Hematopoietic multipotent progenitor cell treated with erythropoietin and hydrocortisone succinate and interleukin-3 and kit ligand, for 17 days (in vitro differentiated cells): Measurements from ENCODE around the gene UXS1.

Experiments
- DNase-seq: peaks from one replicate; pipeline ENCODE4 v3.0.0-alpha.2; 2015; ENCODE audit warnings: low spot score

UXS1 gene

DNA sequence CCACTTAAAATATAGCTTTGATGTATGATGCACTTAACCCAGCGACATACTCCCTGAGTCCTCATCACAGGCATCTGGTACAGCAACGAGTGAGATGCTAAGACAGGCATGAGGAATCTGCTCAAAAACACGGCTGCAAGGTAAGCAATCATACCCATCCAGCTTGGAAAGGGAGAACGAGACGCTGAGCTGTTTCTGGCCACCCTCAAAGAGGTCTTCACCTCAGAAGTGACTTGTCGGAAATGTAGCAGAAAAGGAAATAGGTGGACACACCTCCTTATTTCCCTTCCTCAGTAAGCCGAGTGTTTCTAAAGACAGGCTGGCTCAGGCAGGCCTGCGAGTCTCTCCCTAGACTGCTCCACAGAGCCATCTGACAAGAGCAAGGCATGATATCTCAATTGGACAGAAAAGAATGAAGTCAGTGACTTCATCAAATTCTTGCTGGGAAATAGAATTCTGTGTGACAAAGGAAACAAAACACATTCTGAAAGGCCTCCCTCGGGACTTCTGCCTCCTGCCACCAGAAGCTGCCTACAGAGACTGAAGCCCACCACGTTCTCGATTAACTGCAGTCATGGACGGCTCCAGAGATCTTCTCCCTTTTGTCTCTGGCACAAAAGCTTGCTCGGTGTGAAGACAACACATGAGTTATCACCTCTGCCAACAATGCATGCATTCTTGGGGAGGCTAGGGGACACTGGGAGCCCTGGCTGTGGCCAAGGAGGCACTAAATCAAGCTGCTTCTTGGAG lies 84.3 kb downstream of the UXS1 start:
- DNase-seq = no peak

DNA sequence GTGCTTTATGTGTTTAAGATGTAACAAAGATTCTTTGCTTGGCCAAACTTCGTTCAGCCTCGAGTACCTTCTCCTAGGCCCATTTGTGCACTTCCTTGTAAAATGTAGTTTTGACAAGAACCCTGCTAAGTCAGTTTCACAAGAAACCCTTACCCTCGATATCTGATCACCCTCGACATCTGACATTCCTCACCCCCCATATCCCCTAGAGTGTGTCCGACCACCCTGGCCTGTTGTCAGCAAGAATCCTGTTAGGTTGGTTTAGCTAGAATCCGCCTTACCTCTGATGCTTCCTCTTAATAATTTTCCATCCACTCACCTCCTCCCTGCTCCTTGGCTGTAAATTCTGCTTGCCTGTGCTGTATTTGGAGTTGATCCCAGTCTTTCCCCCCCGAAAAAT lies 85.3 kb downstream of the UXS1 start:
- DNase-seq = no peak

GRCh38 chr2:106108351-106108750 lies 85.8 kb downstream of the UXS1 start:
- DNase-seq = no peak

DNA sequence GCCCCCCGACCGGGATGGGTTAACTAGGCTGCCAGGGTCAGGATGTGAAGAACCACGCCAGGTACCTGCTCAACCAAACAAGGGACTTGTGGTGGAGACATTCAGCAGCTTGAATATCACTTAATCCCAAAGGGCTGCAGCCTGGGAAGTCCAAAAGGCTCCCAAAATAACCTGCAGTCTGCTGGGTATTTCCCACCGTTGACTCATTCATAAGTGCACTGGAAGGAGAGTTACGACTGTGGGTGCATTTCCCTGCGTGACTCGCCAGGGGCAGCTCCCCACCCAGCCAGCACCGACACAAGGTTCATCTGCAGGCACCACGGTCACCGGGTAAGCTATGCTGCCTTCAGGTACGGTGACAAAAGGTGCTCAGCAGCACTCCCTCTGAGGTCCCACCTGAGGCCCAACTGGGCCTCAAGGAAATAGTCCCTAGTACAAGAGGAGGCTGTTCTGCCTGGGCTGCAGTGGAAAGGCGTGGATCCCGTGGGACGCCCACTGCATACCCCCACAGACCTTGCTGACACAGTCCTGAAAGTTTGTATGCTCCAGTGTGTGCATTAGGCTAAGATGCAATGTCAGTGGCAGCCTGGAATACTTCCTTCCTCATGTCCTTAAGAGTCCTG lies 86.5 kb downstream of the UXS1 start:
- no peak for DNase-seq

DNA sequence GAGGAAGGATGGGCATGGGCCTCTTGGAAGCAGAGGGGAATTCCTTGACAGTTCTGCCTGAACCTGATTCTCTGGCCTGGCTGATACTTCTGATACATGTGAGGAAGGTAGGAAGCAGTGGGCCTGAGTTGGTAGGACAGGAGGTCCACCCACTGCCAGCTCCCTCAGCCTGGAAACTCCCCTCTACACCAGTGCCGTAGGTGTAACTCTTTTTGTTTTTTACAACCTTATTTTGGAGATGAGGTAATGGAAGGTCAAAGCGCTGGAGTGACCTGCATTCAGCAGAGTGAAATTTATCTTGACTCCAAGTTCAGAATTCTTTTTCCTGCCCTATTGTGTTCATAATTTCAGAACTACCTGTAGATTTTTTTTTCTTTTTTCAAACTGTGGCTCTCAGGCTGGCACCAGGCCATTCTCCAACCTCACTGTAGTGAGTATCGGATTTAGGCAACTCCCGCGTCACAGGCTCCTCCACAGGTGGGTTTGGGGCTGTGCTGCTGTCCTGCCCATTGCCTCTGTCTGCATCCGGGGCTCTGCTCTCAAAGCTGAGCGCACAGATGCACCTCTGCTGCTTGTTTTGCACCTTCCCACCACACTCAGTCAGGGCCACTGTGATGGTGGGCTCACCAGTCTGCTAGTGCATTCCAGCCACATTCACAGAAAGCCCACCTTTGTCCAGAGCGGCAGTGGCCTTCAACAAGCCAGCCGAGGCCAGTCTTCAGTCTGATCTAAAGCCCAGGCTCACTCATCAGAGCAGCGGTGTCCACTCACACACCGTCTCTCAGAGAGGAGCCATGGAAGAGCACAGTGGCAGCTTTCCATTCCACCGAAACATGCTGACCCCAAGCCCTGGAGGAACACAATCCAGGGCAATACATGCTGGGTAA lies 87.2 kb downstream of the UXS1 start:
- DNase-seq = no peak

- DNase-seq = no peak
Measured at GRCh38 chr2:106105151-106105922, 88.8 kb downstream of the UXS1 start.

- peak; percentile 76 for DNase-seq
Measured at GRCh38 chr2:106104332-106105062, 89.6 kb downstream of the UXS1 start.

DNA sequence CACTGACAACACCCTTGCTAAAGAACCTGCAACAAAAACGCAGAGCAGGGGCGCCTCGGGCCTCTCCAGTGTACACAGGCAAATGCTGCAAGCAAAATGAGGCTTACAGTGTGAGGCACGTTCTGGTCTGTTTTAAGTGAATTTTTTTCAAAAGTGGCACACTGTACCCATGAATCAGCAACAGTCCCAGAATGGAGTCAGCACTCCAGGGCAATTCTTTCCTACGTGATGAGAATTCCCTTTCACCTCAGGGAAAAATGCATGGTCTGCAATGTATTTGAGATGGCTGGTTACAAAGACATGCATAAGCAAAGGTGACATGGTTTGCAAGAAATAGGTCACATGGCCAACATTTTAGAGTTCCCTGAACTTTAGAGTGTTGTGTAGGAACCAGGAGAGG lies 94.4 kb downstream of the UXS1 start:
- no peak for DNase-seq

DNA sequence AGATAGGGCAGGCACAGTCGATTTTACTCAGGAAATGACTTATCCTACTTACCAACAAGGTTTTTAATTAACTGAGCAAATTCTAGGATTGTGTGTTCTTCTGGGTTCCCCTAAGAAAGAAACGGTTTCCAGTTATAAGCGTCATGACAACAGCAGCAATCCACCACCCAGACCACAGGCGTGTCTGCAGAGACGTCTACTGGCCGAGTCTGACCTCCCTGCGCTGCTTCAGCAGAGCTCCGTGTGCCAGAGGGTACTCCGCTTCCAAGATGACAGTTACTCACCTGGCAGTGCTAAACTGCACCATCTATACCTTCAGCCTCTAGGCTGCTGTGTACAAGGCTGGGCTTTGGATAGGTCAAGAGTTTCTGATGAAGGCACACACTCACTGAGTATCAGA lies 95.4 kb downstream of the UXS1 start:
- DNase-seq = no peak

DNA sequence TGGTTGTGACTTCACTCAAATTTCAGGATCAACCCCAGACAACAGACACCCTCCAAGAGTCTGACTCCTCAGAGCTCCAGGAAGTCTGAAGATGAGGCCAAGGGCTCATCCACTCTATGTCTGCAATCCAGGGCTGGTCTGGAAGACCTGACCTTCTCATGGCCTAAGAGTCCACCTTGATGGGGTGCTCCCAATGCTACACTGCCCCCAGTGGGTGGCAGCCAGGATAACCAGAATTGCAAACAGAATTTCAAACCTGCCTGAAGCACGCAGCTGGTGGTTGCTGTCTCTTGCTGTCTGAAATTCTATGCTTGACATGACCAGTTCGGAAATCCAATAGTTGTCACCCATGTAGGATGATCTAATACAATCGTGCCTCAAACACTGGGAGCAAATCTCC lies 96.0 kb downstream of the UXS1 start:
- DNase-seq = no peak

DNA sequence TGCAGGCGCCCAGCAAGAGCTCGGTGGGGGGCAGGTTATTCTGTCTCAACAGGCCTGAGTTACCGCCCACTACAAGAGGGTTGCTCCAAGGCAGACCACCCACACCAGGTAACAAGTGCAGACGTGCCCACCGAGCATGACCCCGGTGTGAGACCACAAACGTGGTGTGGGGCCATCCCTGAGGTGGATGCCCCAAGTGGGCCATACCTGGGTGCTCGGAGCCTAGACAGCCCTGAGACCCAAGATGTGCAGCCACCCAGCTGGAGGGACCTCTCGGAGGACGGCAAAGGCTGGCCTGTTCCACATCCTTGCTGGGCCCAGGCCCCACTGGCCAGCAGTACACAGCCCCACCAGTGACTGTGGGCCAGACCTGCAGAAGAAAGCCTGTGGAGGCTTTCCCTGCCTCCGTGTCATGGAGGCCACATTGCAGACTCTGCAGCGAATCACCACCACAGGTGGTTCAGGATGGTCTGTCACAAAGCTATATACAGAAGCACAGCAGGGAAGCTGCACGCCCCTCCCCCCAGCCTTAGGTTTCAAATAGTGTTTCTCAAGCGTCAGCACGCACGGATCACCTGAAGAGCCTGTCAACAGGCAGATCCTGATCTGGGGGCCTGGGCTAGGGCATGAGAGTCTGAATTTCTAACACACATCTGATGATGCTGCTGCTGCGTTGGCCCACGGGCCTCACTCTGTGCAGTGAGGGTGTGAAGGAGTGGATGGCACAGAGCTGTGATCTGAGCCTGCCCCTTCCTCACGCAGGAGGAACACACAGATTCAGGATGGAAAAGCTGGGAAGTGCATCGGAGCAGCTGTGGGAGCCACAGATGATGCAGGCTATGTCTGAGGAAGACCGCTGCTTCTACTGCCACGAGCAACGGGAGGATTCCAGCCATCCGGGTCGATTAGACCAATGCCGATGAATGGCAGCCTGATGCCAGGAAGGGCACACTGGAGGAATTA lies 96.8 kb downstream of the UXS1 start:
- DNase-seq = no peak

DNA sequence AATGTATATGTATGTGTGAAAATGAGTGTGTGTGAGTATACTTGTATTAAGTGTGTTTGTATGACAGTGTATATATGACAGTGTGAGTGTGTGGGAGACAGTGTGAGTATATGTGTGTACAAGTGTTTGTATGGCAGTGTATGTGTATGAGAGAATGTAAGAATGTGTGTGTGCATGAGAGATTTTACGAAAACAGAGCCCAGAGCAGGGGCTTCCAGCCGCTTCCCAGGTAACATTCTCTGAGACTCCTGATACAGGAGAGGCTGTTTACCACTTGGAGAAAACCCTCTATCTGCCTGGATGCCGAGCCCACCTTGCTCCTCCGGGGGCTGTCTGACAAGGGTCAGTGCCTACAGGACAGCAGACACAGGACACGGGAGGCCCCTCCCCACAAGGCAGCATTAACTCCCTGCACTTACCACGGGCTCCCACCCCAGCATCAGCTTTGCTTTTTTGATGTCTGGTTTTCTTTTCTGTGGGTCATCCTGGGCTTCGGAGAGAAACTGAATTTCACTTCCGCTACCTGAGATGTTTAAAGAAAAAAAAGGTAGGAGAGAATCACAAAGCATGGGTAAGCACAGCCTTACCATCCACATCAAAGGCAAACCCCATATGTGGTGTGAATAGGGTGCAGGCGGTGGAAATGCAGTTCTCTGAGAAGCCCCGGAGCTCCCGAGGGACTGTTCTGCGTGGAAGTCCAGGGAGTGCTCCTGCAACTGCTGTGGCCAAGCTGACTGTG lies 97.6 kb downstream of the UXS1 start:
- DNase-seq = no peak

DNA sequence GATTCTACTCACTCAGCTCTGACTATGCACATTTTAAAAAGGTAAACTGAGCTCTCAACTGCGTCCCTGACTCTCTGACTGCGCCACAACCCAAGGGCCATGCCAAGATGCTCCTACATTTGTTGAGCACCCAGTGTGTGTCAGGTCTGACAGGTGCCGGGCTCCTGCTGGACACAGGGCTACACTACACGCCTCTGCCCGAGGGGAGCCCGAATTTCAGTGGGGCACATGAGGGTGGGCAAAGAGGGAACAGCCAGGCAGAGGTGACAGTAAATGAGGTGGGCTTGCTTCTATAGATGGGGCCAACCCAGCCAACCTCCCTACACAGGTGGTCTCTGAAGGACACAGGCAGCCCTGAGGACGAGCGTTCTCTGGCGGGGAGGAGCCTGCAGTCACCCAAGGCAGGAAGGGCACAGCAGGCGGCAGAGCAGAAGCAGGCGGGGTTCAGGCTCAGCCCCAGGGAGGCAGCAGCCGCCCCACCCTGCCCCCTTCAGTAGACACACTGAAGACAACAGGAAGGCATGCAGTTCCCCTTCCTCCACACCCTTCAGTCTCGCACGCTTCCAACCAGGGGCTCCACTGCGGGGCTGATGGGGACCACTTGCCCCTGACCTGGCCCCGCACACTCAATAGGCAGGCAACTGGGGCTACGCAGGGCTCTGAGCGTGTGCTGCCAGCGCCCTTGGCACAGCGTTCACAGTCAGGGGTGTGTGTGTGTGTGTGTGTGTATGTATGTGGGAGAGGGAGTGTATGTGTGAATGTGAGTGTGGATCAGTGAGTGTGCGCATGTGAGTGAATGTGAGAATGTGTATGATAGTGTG lies 98.4 kb downstream of the UXS1 start:
- DNase-seq = no peak

DNA sequence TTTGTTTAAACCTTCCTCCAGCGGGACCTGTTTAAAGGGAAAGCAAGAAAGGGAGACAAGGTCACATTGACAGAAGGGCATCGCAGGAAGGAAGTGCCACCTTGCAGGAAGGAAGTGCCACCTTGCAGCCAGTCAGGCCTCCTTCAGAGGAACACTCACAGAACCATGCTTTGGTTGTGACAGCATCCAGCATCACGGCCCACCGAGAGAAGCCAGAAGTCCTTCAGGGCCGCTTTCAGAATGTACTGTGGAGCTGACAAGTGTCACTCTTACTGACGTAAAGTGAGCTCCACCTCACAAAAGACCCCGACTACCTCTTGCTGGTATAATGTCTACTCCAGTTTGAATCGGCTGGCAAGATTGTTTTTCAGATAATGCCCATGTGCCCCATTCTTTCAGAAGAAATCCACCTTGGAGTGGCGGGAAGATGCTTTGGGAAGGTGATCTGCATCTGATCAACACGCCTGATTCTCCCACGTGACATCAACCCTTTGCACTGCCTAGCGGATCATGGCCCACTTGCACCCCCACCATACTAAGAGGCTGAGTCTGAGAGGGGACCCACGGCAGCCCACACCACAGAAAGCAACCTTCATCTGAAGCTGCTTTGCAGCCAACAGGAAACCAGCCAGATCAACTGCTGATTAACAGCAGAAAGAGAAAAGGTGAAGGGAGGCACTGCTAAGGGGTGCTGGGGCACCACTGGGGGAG lies 99.8 kb downstream of the UXS1 start:
- no peak for DNase-seq

DNA sequence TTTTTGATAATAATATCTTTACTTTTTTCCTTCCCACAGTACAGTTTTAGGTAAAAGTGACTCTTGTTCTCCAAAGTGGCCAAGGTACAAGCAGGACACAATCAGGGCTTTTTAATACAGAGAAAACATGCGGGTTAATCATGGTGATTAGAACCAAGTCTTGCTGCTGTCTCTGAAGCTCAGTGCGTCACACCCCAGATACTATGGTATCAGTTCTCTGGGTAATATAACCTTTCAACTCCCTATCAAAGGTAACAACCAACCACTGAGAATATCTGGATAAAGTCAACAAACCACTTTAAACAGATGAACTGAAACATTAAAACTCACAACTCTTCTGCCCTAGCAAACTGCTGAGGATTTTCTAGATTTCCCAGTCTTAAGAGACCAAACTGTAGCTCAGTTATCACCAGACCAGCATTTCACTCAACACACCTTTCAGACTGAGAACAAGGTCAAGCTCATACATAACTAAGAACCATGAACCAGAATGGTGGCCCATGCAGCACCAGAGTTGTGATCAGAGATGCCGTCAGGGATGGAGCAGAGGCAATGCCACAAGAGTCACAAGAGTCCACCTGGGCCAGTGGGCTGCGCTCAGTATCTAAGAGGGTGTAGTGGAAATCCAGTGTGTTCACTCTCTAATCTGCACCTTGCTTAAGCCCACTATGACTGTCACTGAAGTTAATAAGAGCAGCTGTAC lies 103.0 kb downstream of the UXS1 start:
- DNase-seq = no peak

- DNase-seq = no peak
Measured at GRCh38 chr2:106089611-106090010, 104.5 kb downstream of the UXS1 start.

- no peak for DNase-seq
Measured at GRCh38 chr2:106085181-106085940, 108.7 kb downstream of the UXS1 start.
